Stimulated activated CD8-positive, alpha-beta memory T cell treated with anti-CD3 and anti-CD28 coated beads, Interleukin-2, amount 100 ng/mL, for 1 hour (primary cell): ENCODE results near the gene USB1.

Source experiments
- DNase-seq, 2 donors: peaks; one replicate each; pipeline ENCODE4 v3.0.0-alpha.2; 2020; ENCODE audit warnings: low read depth in 2 of 2

The USB1 gene

GRCh38 chr16:58000706-58001676, at the start of gene USB1:
TSS of gene USB1 (plus strand) at chr16:58001407. CDS start at chr16:58001484, 77 bp downstream.
- peak; percentile 66 to 76 for DNase-seq

- no peak for DNase-seq
Observed at GRCh38 chr16:57952909-57953308, 48.3 kb upstream of the USB1 start.

GRCh38 chr16:57953857-57954256, 47.4 kb upstream of the USB1 start:
- no peak for DNase-seq

- DNase-seq = no peak
Observed at GRCh38 chr16:57955572-57956188, 45.5 kb upstream of the USB1 start.

GRCh38 chr16:57956270-57956808, 44.9 kb upstream of the USB1 start:
- no peak for DNase-seq

- DNase-seq = no peak
Observed at GRCh38 chr16:57956924-57957672, 44.1 kb upstream of the USB1 start.

- no peak for DNase-seq
Observed at GRCh38 chr16:57957673-57958392, 43.4 kb upstream of the USB1 start.

GRCh38 chr16:57958544-57958943, 42.7 kb upstream of the USB1 start:
- no peak for DNase-seq

GRCh38 chr16:57959121-57959520, 42.1 kb upstream of the USB1 start:
- DNase-seq = no peak

- DNase-seq = no peak
Observed at GRCh38 chr16:57959804-57960203, 41.4 kb upstream of the USB1 start.

- no peak for DNase-seq
Observed at GRCh38 chr16:57960310-57960709, 40.9 kb upstream of the USB1 start.

- DNase-seq = no peak
Observed at GRCh38 chr16:57960826-57961472, 40.3 kb upstream of the USB1 start.

GRCh38 chr16:57961538-57961937, 39.7 kb upstream of the USB1 start:
- no peak for DNase-seq

- DNase-seq = no peak
Observed at GRCh38 chr16:57962046-57962445, 39.2 kb upstream of the USB1 start.

- DNase-seq = no peak
Observed at GRCh38 chr16:57962756-57963155, 38.5 kb upstream of the USB1 start.

GRCh38 chr16:57964157-57964700, 37.0 kb upstream of the USB1 start:
- no peak for DNase-seq

- DNase-seq = no peak
Observed at GRCh38 chr16:57966204-57966771, 34.9 kb upstream of the USB1 start.

GRCh38 chr16:57966986-57967385, 34.2 kb upstream of the USB1 start:
- no peak for DNase-seq

- no peak for DNase-seq
Observed at GRCh38 chr16:57967916-57968315, 33.3 kb upstream of the USB1 start.

GRCh38 chr16:57969451-57970123, 31.6 kb upstream of the USB1 start:
- DNase-seq = no peak
